ENCODE measurements around the gene GNAQ. TPM values are rescaled to one million over a fixed set of nuclear protein-coding genes. Genes with fewer than 3 reads are reported as not detected.

Gene GNAQ
- total and polyA plus RNA-seq, 4 donors = 6.8 to 19.6 (median 12.6) TPM

GRCh38 chr9:77896938-77897667 lies 134.5 kb downstream of the GNAQ start:
- TF ChIP-seq RAD21 (IDR thresholded peaks at IDR 0.05) = peak in 1 of 2 donors; percentile 48
- no peak for TF ChIP-seq RXRA (IDR thresholded peaks at IDR 0.05)
- H3K27me3 ChIP-seq (ENCODE audit: control insufficient read depth in 4 of 4, insufficient read depth in 4 of 4, low read length in 3 of 4) = no peaks in the 10 kb centered on the region
- 84% methylated on average over 8 of the region's 8 CpGs for WGBS
- no peak for DNase-seq (ENCODE audit: low spot score)
- H3K27ac ChIP-seq (ENCODE audit: low read depth in 1 of 2, low read length in 2 of 2) = no peak overlapping the region
- H3K4me3 ChIP-seq (ENCODE audit: low read depth in 1 of 3, low read length in 3 of 3) = no peak overlapping the region
- H3K36me3 ChIP-seq (ENCODE audit: control insufficient read depth in 4 of 4, insufficient read depth in 3 of 4, low read depth in 1 of 4, low read length in 3 of 4) = peaks cover 0 to 4% (median 1%) of the 10 kb centered on the region in 4 donors
- no peaks in the 10 kb centered on the region for H3K4me1 ChIP-seq (ENCODE audit: control insufficient read depth in 4 of 4, insufficient read depth in 4 of 4, low read length in 3 of 4)
- H3K9ac ChIP-seq (ENCODE audit: low read depth in 1 of 2, low read length in 2 of 2) = no peak overlapping the region
- H3K9me3 ChIP-seq (ENCODE audit: control insufficient read depth in 4 of 4, low read length in 3 of 4) = no peaks in the 10 kb centered on the region

GRCh38 chr9:77896269-77896937 lies 135.2 kb downstream of the GNAQ start:
- Histone ChIP-seq H3K9ac (ENCODE audit: low read depth in 1 of 2, low read length in 2 of 2) (no peak overlapping the region), H3K4me1 (ENCODE audit: control insufficient read depth in 4 of 4, insufficient read depth in 4 of 4, low read length in 3 of 4) (no peaks in the 10 kb centered on the region), H3K9me3 (ENCODE audit: control insufficient read depth in 4 of 4, low read length in 3 of 4) (no peaks in the 10 kb centered on the region), H3K27me3 (ENCODE audit: control insufficient read depth in 4 of 4, insufficient read depth in 4 of 4, low read length in 3 of 4) (no peaks in the 10 kb centered on the region), H3K4me3 (ENCODE audit: low read depth in 1 of 3, low read length in 3 of 3) (no peak overlapping the region), H3K36me3 (ENCODE audit: control insufficient read depth in 4 of 4, insufficient read depth in 3 of 4, low read depth in 1 of 4, low read length in 3 of 4) (peaks cover 0 to 4% (median 1%) of the 10 kb centered on the region in 4 donors), H3K27ac (ENCODE audit: low read depth in 1 of 2, low read length in 2 of 2) (no peak overlapping the region)
- DNase-seq (ENCODE audit: low spot score) = no peak
- TF ChIP-seq ATF3 (IDR thresholded peaks at IDR 0.05) (no peak), FOXA1 (IDR thresholded peaks at IDR 0.05) (no peak), CTCF (IDR thresholded peaks at IDR 0.05; ENCODE audit: low read depth, low read length, missing input control) (no peak), NR2F2 (IDR thresholded peaks at IDR 0.05) (no peak), REST (IDR thresholded peaks at IDR 0.05) (no peak), RAD21 (IDR thresholded peaks at IDR 0.05) (no peak), ZBTB33 (IDR thresholded peaks at IDR 0.05) (no peak), HNF4A (conservative IDR thresholded peaks at IDR 0.05) (no peak), MAX (IDR thresholded peaks at IDR 0.05) (no peak), EGR1 (IDR thresholded peaks at IDR 0.05; ENCODE audit: low read depth in 2 of 2) (no peak), TAF1 (conservative IDR thresholded peaks at IDR 0.05) (no peak), JUND (IDR thresholded peaks at IDR 0.05) (no peak)
- 82% methylated on average over 2 of the region's 2 CpGs for WGBS
